Activated CD8-positive, alpha-beta memory T cell treated with anti-CD3 and anti-CD28 coated beads, Interleukin-2, amount 50 U/mL, for 4 hours (primary cell): Measurements from ENCODE around the gene IRF3.
"Not testable (repeated sequence)": the region's sequence is repeated elsewhere in the genome, so short reads cannot be mapped to it uniquely, and the experiment has no call there.

ENCODE experiments used
- DNase-seq: peaks from one replicate; pipeline ENCODE4 v3.0.0-alpha.2; 2020

The IRF3 gene

DNA sequence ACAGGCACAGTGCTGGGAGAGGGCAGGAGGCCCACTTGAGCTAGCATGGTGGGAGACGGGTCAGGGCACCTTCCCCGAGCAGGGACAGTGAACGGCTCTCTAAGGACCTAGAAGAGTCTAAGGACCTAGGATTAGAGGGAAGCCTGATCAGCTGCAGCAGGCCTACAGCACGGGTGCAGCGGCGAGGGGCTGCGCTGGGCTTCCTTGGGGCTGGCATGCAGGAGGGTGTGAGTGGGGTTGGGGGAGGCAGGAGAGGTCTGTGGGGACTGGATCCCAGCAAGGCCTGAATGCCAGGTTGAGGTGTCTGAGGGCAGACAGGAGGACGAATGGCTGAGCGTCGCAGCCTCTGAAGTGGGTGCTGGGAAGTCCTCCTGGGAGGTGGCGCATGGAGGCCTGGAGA lies 20.1 kb downstream of the IRF3 start:
- no peak for DNase-seq

DNA sequence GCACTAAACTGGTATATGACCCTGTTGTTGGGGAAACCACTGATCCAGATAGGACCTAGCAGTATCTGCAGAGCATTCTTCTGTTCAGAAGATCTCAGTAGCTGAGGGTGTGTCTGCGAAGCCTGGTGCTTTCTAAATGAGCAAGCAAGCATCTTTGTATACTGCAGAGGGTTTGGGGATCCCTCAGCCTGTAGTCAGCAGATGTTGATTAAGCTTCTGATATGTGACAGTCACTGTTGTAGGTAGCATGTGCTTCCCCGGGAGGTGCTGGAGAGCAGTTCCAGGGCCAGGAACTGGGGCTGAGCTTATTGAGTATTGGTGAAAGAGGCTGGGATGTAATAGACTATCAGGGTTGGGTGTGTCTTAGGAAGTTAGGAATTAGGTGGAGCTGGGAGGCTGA lies 22.2 kb downstream of the IRF3 start:
- DNase-seq, result no peak

DNA sequence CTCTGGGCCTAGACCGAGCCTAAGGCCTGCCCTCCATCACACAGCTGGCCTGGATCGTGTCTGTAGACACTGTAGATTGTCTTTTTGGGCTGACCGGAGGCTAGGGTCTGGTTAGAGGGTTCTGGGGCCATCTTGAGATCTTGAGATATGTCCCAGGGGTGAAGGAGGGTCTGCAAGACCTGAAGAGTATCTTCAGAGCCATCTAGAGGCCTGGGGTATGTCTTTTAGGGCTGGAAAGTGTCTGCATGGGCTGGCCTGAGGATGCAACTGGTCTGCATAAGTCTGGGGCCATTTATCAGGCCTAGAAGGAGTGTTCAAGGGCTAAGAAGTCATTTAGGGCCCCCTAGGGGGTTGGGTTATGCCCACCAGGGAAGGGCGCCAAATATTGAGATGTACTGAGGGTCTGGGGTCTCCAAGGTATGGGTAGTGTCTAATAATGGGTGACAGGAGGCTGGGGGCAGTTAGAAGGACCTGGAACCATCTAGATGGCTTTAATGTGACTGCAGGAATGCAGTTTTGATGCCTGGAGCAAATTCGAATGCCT lies 23.1 kb downstream of the IRF3 start:
- DNase-seq, result no peak

DNA sequence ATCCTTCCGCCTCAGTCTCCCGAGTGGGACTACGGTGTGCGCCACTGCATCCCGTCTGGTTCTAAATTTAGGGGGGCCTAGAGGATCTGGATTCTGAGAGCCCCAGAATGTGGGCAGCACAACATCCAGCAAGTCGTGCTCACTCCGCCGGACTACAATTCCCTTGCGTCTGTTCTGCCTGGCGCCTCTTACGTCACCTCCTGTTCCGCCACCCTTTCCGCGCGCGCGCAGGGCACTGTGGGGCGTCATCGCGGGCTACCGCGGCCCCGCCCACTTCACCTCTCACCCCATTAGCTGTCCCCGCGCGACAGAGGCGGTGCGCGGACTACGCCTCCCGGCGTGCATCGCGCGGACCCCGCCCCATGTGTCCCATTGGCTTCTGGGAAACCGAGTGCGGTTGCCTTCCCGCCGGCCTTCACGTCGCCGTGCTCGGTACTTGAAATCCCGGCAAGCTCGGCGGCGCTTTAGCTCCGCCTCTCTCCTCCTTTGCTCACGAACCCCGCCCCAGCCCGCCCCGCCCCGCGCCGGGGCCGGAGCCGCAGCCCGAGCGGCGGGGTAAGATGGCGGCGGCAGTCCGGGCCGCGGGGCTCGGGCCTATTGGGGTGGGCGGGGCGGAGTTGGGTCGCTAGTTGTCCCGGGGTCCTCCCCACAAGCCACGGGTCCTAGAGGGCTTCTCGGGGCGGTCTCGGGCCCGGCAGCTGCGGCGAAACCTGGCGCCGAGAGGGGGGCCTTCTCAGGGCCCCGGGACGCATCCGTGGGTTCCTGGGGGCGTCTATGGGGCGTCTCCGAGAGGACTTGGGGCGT lies 23.8 kb downstream of the IRF3 start, which contains the start of gene SCAF1:
SCAF1 (plus strand) TSS at position 522 of the 804 bp plus-strand sequence. CDS start 2,818 bp downstream, outside the sequence.
- peak; percentile 98 for DNase-seq

DNA sequence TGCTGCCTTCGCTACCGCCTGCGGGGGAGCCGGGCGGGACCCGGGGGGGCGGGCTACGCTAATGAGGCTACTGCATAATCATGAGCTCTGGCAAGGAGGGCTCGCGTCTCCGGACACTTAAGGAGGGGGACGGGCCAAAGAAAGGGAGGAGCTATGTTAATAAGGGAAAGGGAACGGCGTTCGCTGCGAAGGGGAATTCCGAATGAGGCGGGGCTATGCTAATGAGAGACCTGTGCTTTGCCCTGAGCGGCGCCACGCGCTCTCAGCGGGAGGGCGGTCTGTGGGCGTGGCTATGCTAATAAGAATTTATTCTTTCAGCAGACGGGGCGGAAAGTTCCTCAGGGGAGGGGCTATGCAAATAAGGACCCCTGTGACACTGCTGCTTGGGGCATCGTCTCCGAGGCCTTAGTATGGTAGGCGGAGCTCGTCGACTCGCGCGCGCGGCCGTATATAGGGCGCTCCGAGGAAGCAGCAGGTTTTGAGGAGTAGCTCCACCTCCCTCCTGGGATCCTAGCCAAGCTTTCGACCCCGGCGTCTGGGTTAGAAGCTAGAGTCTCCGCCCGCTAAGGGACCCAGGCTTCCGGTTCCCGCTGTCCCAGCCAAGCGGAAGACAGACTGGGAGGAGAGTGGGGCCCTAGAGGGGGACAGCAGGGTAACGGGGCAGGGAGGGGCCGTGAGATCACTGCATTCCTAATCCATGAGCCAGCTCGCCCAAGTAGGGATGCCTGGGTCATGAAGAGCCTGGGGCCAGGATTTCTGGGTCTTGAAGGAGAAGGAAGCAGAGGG lies 25.4 kb downstream of the IRF3 start, which contains the start of gene RRAS:
RRAS (minus strand) TSS at position 31 of the 786 bp plus-strand sequence. CDS start 45 bp downstream, outside the sequence.
- DNase-seq, result peak; percentile 99

DNA sequence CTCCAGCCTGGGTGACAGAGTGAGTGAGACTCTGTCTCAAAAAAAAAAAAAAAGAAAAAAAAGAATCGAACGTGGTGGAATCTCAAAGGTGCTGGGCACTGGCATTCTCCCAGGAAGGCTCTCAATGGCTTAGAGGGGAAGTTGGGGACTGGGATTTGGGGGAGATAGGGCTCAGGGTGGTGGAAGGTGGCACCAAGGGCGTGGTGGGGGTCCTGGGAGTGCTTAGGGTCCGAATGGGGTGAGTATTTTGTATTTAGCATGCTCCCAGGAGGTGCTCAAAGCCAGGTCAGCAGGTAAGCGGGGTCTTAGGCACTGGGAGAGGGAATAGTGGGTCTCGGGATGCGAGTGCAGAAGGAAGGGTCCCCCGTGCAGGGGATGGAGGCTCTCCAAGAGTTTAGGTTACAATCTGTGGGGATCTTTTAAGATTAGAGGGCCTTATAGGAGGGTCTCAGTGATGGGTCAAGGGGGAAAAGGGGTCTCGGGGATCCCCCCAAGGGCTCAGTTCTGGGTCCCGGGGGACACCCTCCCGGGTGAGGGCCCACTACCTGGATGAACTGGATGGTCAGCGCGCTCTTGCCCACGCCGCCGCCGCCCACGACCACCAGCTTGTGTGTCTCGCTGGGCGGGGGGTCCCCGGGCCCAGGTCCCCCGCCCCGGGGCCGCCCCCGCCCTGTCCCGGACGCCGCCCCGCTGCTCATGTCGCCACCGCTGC lies 26.1 kb downstream of the IRF3 start:
- no peak for DNase-seq

DNA sequence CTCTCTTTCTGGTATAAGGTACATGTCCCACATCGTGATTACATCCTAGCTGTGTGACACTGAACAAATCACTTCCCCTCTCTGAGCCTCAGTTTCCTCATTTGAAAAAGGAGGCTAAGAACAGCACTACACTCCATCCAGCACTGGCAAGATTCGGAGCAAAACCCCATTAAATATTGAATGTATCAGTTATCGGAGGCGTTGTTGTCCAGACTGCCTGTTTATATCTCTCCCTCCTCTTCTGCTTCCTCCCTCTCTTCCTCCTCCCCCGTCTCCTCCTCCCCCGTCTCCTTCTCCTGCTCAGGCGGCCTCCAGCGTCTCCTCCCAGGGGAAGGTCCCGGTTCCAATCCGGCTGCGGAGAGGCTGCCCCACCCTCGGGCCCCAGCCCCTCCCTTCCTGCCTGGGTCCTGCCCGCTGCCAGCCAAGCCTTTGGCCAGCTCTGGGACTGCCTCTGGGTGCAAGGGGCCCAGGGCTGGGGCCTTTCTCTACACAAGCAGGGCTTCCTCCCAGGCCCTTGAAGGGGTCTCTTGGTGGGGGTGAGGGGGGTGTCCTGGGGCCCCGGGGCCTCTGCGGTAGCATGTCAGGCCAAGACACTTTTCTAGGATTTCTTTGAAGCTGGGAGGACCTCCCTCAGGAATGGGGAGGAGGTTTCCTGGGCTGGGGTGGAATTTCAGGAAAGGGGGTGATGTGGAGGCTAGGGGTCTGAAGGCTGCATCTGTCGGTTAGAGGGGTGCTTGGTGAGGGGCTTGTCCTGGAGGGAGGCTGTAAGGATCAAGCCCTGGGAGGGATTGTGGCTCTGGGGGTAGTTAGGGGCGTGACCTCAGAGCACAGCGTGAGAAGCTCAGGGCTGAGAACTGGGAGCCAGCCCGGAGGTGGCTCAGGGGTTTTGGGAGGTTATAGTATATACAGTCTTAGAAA lies 27.6 kb downstream of the IRF3 start:
- DNase-seq, result no peak

DNA sequence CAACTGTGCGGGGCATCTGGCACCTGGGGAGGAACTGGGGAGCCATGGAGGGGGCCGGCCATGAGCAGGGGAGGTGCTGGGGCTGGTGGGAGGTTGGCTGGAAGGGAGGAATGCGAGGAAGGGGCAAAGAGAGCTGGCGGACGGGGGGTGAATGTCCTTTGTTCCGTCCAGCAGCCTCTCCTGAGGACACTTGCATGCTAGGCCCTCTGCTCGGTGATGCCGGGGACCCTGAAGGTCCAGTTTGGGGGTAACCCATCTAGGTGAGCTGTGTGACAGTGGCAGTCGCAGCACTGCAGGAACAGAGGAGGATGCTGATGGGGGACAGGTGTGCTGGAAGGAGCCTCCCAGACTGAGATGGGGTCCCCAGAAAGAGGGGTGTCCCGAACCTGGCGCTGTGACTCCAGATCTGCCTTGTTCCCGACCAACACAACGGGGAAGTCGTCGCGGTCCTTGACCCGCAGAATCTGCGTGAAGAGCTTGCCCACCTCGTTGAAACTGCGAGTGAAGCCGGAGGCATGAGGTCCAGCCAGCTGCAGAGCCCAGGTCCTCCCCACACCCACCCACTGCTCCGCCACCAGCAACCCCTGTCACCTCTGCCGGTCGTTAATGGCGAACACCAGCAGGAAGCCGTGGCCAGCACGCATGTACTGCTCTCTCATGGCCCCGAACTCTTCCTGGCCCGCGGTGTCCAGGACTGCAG lies 29.3 kb downstream of the IRF3 start:
- DNase-seq, result no peak

DNA sequence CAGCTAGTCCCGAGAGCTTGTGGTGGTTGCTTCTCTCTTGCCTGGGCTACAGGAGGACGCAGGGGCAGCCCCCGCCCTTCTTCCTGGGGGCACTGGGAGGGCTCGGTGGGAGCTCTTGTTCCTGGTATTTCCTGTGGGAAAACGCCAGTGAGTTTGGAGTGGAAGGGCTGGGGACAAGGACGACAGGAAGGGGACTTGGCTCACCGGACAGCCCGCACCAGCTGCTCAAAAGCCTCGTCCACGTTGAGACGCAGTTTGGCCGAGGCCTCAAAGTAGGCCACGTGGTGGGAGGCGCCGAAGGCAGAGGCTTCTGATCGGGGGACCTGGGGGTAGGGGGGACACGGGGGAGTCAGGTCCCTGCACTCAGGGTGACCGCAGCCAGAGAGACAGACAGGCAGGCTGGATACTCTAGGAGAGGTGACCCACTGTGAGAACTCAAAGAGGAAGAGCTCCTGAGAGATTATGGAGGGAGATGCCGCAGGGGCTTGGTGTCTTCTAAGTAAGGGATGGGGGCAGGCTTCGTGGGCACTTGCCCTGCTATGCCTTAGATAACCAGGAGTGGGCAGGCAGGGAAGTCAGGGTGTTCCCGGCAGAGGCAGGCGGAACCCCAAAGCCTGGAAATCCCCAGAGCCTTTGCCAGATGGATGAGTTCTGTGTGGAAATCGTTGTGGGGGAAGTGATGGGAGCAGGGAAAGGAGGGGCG lies 30.0 kb downstream of the IRF3 start:
- DNase-seq, result no peak

DNA sequence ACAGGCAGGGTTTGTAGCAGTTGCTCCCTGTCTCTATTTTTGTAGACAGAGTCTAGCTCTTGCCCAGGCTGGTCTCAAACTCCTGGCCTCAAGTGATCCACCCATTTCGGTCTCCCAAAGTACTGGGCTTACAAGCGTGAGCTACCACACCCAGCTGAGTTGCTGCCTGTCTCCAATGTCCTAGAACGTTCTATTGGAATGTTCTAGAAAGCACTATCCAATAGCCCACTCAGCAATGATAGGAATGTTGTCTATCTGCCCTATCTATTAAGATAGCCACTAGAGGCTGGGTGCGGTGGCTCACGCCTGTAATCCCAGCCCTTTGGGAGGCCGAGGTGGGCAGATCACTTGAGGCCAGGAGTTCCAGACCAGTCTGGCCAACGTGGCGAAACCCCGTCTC lies 32.4 kb downstream of the IRF3 start:
- not testable (repeated sequence) for DNase-seq

DNA sequence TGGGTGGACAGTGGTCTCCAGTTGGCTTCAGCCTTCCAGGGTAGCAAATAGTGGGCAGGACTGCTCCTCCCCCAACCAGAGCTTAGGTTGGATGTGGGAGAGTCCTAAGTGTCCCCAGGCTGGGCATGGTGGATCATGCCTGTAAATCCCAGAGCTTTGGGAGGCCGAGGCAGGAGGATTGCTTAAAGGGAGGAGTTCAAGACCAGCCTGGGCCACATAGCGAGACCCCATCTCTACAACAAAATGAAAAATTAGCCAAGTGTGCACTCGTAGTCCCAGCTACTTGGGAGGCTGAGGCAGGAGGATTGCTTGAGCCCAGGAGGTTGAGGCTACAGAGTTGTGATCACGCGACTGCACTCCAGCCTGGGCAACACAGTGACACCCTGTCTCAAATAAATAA lies 33.1 kb downstream of the IRF3 start:
- no peak for DNase-seq

DNA sequence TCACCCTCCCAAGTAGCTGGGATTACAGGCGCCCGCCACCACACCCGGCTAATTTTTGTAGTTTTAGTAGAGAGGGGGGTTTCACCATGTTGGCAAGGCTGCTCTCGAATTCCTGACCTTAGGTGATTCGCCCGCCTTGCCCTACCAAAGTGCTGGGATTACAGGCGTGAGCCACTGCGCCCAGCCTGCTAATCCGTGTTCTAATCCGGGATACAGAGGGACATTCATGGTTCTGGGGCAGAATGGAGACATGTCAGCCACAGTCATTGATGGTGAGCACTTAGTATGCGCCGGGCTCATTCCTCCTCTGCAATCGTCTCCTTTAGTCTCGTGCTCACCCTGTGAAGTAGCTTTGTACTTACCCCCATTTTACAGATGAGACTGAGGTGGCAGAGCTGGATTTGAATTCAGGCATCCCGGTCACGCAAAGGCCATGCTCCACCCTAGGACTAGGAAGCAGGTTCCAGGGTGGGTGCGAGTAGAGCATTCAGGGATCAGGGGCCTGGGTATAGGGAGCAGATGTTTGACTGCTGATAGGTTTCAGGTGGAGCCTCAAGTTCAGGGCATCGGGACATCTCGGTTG lies 34.0 kb downstream of the IRF3 start:
- no peak for DNase-seq

DNA sequence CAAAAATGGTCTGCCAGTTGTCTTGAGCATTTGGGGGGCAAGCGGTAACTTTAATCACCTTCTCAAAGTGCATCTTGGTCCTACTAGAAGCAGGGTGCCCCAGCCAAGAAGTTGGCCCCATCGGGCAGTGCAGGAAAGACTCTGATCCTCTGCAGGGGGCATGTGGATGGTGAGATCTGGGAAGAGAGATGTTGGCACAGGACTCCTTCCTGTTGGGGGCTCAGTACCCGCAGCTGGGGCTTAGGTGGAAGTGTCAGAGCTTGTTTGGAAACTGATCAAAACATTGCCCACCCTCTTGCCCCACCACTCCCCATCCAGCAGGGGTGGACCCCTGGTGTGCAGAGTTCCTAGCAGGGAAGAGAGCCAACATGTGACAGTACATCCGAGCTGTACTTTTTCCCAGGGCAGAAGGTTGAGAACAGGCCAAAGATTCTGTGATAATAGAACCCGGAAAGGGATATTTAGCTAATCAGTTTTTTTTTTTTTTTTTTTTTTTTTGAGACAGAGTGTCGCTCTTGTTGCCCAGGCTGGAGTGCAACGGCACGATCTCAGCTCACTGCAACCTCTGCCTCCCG lies 34.6 kb downstream of the IRF3 start:
- DNase-seq, result no peak

DNA sequence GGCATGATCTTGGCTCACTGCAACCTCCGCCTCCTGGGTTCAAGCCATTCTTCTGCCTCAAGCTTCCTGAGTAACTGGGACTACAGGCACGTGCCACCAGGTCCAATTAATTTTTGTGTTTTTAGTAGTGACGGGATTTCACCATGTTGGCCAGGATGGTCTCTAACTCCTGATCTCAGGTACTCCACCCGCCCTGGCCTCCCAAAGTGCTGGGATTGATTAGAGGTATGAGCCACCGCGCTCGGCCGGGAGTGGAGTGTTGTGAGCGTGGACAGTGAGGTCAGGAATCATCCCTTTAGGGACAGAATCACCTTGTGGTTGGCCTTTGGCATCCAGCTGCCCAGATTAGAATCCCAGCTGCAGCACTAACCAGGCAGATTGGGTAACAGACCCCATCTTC lies 36.0 kb downstream of the IRF3 start:
- DNase-seq, result no peak

DNA sequence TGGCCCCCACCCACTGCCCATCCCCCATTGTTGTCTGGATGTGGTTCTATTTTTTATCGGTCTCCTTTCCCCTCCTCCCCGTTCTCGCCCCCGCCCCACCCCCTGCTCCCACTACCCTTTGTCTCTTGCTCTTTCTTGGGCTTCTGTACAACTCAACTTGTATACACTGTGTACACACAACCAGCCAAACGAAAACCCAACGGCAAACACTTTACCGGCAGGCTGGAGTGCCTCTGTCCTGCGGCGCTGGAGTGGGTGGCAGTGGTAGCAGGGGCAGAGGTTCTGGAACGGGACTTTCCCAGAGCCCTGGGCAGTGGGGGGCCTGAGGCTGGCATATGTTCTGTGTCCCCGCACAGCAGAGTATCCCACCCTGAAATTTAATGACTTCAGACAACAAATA lies 39.4 kb downstream of the IRF3 start:
- no peak for DNase-seq

DNA sequence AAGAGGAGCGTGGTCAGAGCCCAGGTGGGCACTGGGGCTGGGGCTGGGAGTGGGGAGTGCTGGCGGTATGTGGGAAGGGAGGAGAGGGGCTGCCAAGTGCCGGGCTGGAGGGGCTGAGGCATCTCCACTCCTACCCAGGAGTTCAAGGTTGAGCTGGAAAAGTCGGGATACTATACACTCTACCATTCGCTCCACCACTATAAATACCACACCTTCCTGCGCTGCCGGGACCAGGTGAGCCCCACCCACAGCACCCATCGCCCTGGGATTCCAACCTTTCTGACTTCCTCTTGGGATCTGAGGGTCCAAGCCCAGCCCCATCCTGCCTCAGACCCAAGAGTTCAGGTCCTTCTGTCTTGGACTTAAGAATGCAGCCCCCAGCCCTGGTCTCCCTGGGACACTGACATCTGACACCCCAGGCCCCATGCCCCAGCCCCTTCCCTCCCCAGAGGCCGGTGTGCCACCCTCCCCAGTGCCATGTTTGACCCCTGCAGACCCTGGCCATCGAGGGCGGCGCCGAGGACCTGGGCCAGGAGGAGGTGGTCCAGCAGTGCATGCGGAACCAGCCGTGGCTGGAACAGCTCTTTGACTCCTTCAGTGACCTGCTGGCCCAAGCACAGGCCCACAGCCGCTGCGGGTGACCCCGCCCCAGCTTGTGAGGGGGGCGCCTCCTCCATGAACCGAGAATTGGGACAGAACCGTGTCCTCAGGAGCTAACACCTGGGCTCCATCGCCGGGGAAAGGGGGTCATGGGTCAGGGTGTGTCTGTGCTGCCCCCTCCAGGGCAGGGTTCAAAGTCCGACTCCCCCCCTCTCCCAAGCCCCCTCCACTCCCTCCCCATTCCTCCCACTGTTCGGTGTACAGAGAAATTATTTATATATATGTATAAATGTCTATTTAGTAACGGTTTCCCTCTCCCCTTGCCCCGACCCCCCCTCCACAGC lies 40.4 kb downstream of the IRF3 start:
- DNase-seq, result no peak

DNA sequence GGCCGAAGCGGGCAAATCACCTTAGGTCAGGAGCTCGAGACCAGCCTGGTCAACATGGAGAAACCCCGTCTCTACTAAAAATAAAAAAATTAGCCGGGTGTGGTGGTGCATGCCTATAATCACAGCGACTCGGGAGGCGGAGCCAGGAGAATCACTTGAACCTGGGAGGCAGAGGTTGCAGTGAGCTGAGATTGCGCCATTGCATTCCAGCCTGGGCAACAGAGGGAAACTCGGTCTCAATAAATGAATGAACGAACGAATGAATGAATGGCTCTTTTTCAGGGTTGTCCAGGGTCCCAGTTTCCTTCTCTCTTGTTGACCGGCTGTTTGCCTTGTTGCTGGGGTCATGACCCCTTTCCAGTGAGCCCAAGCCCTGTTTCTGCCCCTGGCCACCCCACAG lies 47.8 kb downstream of the IRF3 start:
- DNase-seq, result not testable (repeated sequence)

DNA sequence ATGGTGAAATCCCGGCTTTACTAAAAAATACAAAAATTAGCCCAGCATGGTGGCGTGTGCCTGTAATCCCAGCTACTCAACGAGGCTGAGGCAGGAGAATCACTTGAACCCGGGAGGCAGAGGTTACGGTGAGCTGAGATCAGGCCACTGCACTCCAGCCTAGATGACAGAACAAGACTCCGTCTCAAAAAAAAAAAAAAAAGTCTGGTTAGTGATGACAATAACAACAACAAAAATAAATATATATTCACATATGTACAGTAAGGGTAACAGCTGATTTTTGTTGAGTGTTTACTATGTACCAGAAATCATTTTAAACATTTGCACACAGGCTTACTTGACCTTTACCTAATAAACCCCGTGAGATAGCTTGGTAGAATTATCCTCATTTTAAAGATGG lies 48.7 kb downstream of the IRF3 start:
- no peak for DNase-seq

DNA sequence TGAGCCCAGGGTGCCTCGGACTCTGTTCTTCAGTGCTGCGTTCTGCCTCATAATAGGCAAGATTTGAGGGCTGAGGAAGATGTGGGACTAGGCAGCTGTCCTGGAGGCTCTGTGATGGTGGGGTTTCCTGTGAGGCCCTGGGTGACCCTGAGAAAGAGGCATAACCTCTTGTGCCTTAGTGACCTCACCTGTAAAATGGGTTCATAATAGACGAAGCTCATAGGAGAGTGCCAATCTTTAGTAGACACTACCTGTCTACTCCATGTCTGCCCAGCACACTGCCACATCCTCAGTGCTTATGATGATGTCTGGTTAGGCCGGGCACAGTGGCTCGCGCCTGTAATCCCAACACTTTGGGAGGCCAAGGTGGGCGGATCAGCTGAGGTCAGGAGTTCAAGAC lies 49.1 kb downstream of the IRF3 start:
- DNase-seq, result no peak
